H9 (cell line): Measurements from ENCODE around the gene NAT14. TPM values are rescaled to one million over a fixed set of nuclear protein-coding genes. Genes with fewer than 3 reads are reported as not detected.
A peak's percentile ranks its signal among the peaks of the same experiment; 100 is the strongest.

Source experiments
- DNase-seq: peaks from one replicate; pipeline ENCODE4 v3.0.0-alpha.2; 2017
- H2AFZ ChIP-seq: one replicate; pipeline ENCODE4 v1.6.1; 2013; ENCODE audit warnings: mild to moderate bottlenecking, low read length, control low read depth, moderate library complexity
- H2AK5ac ChIP-seq: 2 replicates; pipeline ENCODE4 v1.6.1; 2013; ENCODE audit warnings: low read length, control low read depth, mixed read lengths; ENCODE audit not compliant: insufficient read length
- H2BK120ac ChIP-seq: one replicate; pipeline ENCODE4 v1.6.1; 2013; ENCODE audit warnings: low read depth, mild to moderate bottlenecking, low read length, control low read depth, inconsistent platforms; ENCODE audit not compliant: poor library complexity, severe bottlenecking
- H2BK12ac ChIP-seq: 2 replicates; pipeline ENCODE4 v1.6.1; 2013; ENCODE audit warnings: low read length, control low read depth, mixed read lengths, low read depth; ENCODE audit not compliant: insufficient read length
- H2BK15ac ChIP-seq: 2 replicates; pipeline ENCODE4 v1.6.1; 2013; ENCODE audit warnings: low read depth, low read length, control low read depth
- H2BK20ac ChIP-seq: one replicate; pipeline ENCODE4 v1.6.1; 2013; ENCODE audit warnings: low read depth, mild to moderate bottlenecking, low read length, control low read depth, inconsistent platforms; ENCODE audit not compliant: poor library complexity, severe bottlenecking
- H2BK5ac ChIP-seq: 2 replicates; pipeline ENCODE4 v1.6.1; 2013; ENCODE audit warnings: low read length, control low read depth, mixed read lengths; ENCODE audit not compliant: insufficient read length
- H3K14ac ChIP-seq: 2 replicates; pipeline ENCODE4 v1.6.1; 2013; ENCODE audit warnings: low read length, control low read depth; ENCODE audit not compliant: insufficient read depth
- H3K18ac ChIP-seq: 2 replicates; pipeline ENCODE4 v1.6.1; 2013; ENCODE audit warnings: low read depth, mild to moderate bottlenecking, mixed read lengths, low read length, control low read depth; ENCODE audit not compliant: insufficient read length
- H3K23ac ChIP-seq: 2 replicates; pipeline ENCODE4 v1.6.1; 2013; ENCODE audit warnings: low read length, control low read depth, mixed read lengths, low read depth; ENCODE audit not compliant: insufficient read length
- H3K23me2 ChIP-seq: 2 replicates; pipeline ENCODE4 v1.6.1; 2013; ENCODE audit warnings: low read depth, mild to moderate bottlenecking, mixed read lengths, low read length, control low read depth; ENCODE audit not compliant: insufficient read length, poor library complexity, severe bottlenecking
- H3K27ac ChIP-seq: 2 replicates; pipeline ENCODE4 v1.5.1; 2013; ENCODE audit warnings: low read length, control low read depth, mixed read lengths, low read depth; ENCODE audit not compliant: insufficient read length
- H3K27me3 ChIP-seq: 2 replicates; pipeline ENCODE4 v1.6.1; 2013; ENCODE audit warnings: low read length, control low read depth, inconsistent platforms; ENCODE audit not compliant: insufficient read depth
- H3K4ac ChIP-seq: 2 replicates; pipeline ENCODE4 v1.6.1; 2013; ENCODE audit warnings: low read depth, mild to moderate bottlenecking, control low read depth, inconsistent platforms, low read length, moderate library complexity
- H3K4me1 ChIP-seq: 2 replicates; pipeline ENCODE4 v1.6.1; 2013; ENCODE audit warnings: low read length, control low read depth, inconsistent platforms; ENCODE audit not compliant: insufficient read depth
- H3K4me2 ChIP-seq: 2 replicates; pipeline ENCODE4 v1.6.1; 2013; ENCODE audit warnings: low read length, control low read depth, mixed read lengths; ENCODE audit not compliant: insufficient read length, insufficient read depth
- H3K56ac ChIP-seq: 2 replicates; pipeline ENCODE4 v1.6.1; 2013; ENCODE audit warnings: low read depth, mild to moderate bottlenecking, mixed read lengths, low read length, control low read depth; ENCODE audit not compliant: insufficient read length
- H3K79me1 ChIP-seq: 2 replicates; pipeline ENCODE4 v1.6.1; 2013; ENCODE audit warnings: low read depth, mild to moderate bottlenecking, moderate library complexity, low read length, control low read depth, inconsistent platforms; ENCODE audit not compliant: insufficient read depth, poor library complexity, severe bottlenecking
- H3K79me2 ChIP-seq: 2 replicates; pipeline ENCODE4 v1.6.1; 2013; ENCODE audit warnings: low read length, control low read depth, inconsistent platforms; ENCODE audit not compliant: insufficient read depth
- H3K9ac ChIP-seq: 2 replicates; pipeline ENCODE4 v1.6.1; 2013; ENCODE audit warnings: low read length, control low read depth, mixed read lengths; ENCODE audit not compliant: insufficient read length; ENCODE audit errors: extremely low read depth
- H3K9me3 ChIP-seq: one replicate; pipeline ENCODE4 v1.6.1; 2013; ENCODE audit warnings: low read depth, low read length, inconsistent platforms; ENCODE audit not compliant: control insufficient read depth
- H3T11ph ChIP-seq: one replicate; pipeline ENCODE4 v1.6.1; 2013; ENCODE audit warnings: mild to moderate bottlenecking, low read length, control low read depth, inconsistent platforms
- H4K20me1 ChIP-seq: one replicate; pipeline ENCODE4 v1.6.1; 2013; ENCODE audit not compliant: control insufficient read depth, insufficient read length, insufficient read depth
- H4K5ac ChIP-seq: 2 replicates; pipeline ENCODE4 v1.6.1; 2013; ENCODE audit warnings: low read depth, mild to moderate bottlenecking, mixed read lengths, low read length, control low read depth; ENCODE audit not compliant: insufficient read length
- H4K8ac ChIP-seq: replicated peaks from 2 replicates; pipeline ENCODE4 v1.6.1; 2013; ENCODE audit warnings: low read length, control low read depth, mixed read lengths, low read depth; ENCODE audit not compliant: insufficient read length
- H4K91ac ChIP-seq: 2 replicates; pipeline ENCODE4 v1.6.1; 2013; ENCODE audit warnings: low read depth, mild to moderate bottlenecking, moderate library complexity, mixed read lengths, low read length, control low read depth; ENCODE audit not compliant: insufficient read length
- H3K27ac Mint-ChIP-seq, 3 experiments: 2 replicates in 2 of 3; 3 replicates in 1 of 3; pipeline ENCODE4 v1.8.0; 2020 to 2021; ENCODE audit warnings: mixed read lengths in 3 of 3, mild to moderate bottlenecking in 1 of 3, moderate library complexity in 1 of 3
- H3K27me3 Mint-ChIP-seq: 2 replicates; pipeline ENCODE4 v1.8.0; 2021; ENCODE audit warnings: low read depth, mild to moderate bottlenecking, moderate library complexity, mixed read lengths
- H3K36me3 Mint-ChIP-seq, 3 experiments: 2 replicates in 2 of 3; 3 replicates in 1 of 3; pipeline ENCODE4 v1.8.0; 2020 to 2021; ENCODE audit warnings: low read depth in 3 of 3, mixed read lengths in 3 of 3; ENCODE audit not compliant: insufficient read depth in 1 of 3
- H3K4me1 Mint-ChIP-seq, 2 experiments: 2 replicates each; pipeline ENCODE4 v1.8.0; 2020; ENCODE audit warnings: mixed read lengths in 2 of 2
- H3K4me3 Mint-ChIP-seq, 2 experiments: 2 replicates in 1 of 2; 3 replicates in 1 of 2; pipeline ENCODE4 v1.8.0; 2020 to 2021; ENCODE audit warnings: mild to moderate bottlenecking in 2 of 2, mixed read lengths in 2 of 2, moderate library complexity in 1 of 2
- H3K9me3 Mint-ChIP-seq, 2 experiments: 2 replicates in 1 of 2; 3 replicates in 1 of 2; pipeline ENCODE4 v1.8.0; 2020; ENCODE audit warnings: mild to moderate bottlenecking in 2 of 2, mixed read lengths in 2 of 2, moderate library complexity in 1 of 2
- CTCF ChIP-seq: fragments of 200-600 bp; sonication (generic); conservative IDR thresholded peaks from 3 replicates; pipeline ENCODE4 v1.8.0; 2021; ENCODE audit warnings: antibody characterized with exemption, mild to moderate bottlenecking
- WGBS: extraction: QIAGEN DNeasy Blood & Tissue Kit; methylation state at CpG from one replicate; pipeline ENCODE4 v1.1.7; 2013; ENCODE audit warnings: missing lambda C conversion rate, low lambda C conversion rate, mixed read lengths; ENCODE audit not compliant: insufficient read length; ENCODE audit errors: extremely low coverage; 5-methylcytosine and 5-hydroxymethylcytosine counted together
- total RNA-seq: library from RNA; stranded (reverse); gene quantifications from 2 replicates; pipeline ENCODE4 v1.2.1, GENCODE V29; 2021

NAT14 gene
- total RNA-seq, 1 experiment from 2014 or later: 51.2 TPM

GRCh38 chr19:55461974-55462626, 22.9 kb upstream of the NAT14 start:
- no peak overlapping the region for H2BK120ac ChIP-seq
- no peak overlapping the region for H3K14ac ChIP-seq
- H3K4me2 ChIP-seq: peak overlapping the region; percentile 49
- H3K9ac ChIP-seq: no peak overlapping the region
- no peaks in the 10 kb centered on the region for H4K20me1 ChIP-seq
- H2BK5ac ChIP-seq: no peak overlapping the region
- no peak overlapping the region for H2BK15ac ChIP-seq
- H3K9me3 ChIP-seq: no peaks in the 10 kb centered on the region
- Mint-ChIP-seq H3K4me1 (peaks cover 19 to 34% of the 10 kb centered on the region in 2 experiments), H3K4me3 (peak overlapping the region; percentile 84 to 90), H3K36me3 (peaks cover 0 to 3% (median 2%) of the 10 kb centered on the region in 3 experiments; a peak in 4 of 7 replicates), H3K27me3 (peaks cover 13% of the 10 kb centered on the region), H3K9me3 (0 out of 5 replicates have a peak, but pooled peaks cover 0 to 3% of the 10 kb centered on the region in 2 experiments), H3K27ac (peak overlapping the region in 1 of 3 experiments; percentile 62; a peak in 2 of 7 replicates)
- peaks cover 5% of the 10 kb centered on the region for H3K23me2 ChIP-seq
- H2BK12ac ChIP-seq: no peak overlapping the region
- H4K5ac ChIP-seq: no peak overlapping the region
- no peak overlapping the region for H2AFZ ChIP-seq
- peaks cover 5% of the 10 kb centered on the region; the same call in 1 of the 2 replicates for H3K4me1 ChIP-seq
- no peak overlapping the region for H3K18ac ChIP-seq
- H3K23ac ChIP-seq: no peak overlapping the region
- 0 out of 2 replicates have a peak, but pooled peaks cover 4% of the 10 kb centered on the region for H3K79me2 ChIP-seq
- no peaks in the 10 kb centered on the region for H3K27me3 ChIP-seq
- H4K8ac ChIP-seq: no peak overlapping the region
- no peak overlapping the region for H3K56ac ChIP-seq
- H4K91ac ChIP-seq: no peak overlapping the region
- no peak overlapping the region for H2BK20ac ChIP-seq
- no peak for TF ChIP-seq CTCF
- no peak for DNase-seq
- no peak overlapping the region; the same call in 1 of the 2 replicates for H3K4ac ChIP-seq
- no CpG with 5 or more reads among the region's 27 CpGs for WGBS
- H3K27ac ChIP-seq: no peak overlapping the region
- H2AK5ac ChIP-seq: no peak overlapping the region
- H3K79me1 ChIP-seq: no peaks in the 10 kb centered on the region
- H3T11ph ChIP-seq: no peak overlapping the region
